Measurements from ENCODE around the gene EPPIN.

EPPIN gene

DNA sequence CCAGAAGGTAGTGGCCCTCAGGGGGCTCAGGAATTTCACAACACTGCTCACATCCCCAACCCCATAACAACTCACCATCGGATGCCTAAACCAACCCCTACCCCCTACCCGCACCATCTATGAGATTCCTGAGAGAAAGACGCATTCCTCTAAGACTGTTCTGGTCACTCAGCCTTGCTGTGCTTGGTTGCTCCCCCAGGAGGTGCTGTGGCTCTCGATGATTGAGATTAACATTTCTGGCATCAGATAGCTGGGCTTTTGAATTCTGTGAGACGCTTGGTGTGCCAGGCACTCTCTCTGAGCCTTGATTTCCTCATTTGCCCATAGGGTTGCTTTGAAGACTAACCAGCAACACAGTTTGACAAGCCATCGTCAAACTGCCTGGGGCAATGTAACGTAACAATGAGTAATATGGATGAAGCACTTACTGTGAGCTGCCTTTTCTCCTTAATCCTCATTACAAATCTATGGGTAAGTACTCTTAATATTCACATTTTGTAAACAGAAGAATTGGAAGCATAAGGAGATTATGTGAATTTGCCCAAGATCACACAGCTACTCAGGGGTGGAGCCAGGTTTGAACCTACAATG is 8.9 kb downstream of the EPPIN start:
- no peak for DNase-seq

- no peak for DNase-seq
Measured at GRCh38 chr20:45527294-45527693, 19.9 kb downstream of the EPPIN start.

- no peak for DNase-seq
Measured at GRCh38 chr20:45523821-45524220, 23.4 kb downstream of the EPPIN start.

- DNase-seq: no peak
Measured at GRCh38 chr20:45518282-45518681, 28.9 kb downstream of the EPPIN start.

DNA sequence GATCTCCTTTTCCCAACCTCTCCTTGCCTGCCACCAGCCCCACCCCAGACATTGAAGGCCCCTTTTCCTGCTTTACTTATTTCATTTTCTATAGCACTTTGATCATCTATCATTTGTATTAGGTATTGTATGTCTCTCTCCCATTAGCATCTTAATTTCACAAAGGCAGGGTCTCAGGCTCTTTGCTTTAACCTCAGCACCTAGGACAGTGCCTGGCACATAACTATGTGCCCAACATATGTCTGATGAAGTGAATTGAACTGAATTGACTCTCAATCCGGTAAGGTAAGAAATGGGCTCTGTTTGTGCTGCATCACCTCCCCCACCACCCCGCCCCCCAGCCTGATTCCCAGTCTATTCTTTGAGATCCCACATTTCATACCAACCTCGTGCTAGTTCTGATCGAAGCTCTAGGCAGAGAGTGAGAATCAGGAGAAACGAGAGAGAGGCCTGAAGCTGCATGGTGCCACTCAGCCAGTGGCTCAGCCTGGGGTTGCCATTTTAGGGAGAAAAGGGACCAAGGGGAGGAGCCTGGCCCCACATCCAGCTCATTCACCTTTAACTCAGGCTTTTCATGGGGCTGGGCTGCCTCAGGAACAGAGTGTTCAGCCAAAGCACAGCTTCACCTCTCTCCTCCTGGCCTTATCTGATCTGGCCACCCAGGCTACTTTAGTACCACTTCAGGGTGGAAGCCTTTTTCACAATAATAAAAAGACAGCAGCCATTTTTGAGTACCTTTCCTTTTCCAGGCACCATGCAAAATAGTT is 31.9 kb downstream of the EPPIN start, which contains the start of gene SPINT3:
TSS of gene SPINT3 (minus strand) at position 476 of the 767 bp plus-strand sequence. CDS start at position 462, 14 bp downstream.
- DNase-seq: no peak

DNA sequence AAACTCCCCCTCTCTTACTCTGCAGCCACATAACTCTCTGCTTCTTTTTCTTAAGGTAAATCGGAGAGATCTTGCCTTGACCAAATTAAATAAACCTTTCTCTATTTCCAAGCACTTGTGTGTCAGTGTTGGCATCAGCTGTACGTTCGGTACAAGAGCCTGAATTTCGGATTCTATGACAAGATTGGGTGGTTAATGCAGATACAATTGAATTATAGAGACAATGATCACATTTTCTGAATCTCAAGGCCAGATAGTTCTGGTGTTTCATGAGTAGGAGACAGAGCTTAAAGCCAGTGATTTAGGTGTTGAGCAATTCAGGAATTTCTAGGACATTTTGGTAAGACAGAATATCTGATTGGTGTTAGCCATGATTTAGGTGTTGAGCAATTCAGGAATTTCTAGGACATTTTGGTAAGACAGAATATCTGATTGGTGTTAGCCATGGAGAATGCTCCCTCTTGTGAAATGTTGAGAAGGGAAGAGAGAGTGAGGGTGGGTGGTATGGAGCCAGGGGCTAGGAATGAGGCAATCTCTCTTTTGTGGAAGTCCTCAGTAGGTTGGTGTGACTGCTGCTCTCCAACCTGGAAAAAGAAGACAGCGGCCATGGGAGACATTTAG is 36.8 kb downstream of the EPPIN start:
- DNase-seq: no peak

DNA sequence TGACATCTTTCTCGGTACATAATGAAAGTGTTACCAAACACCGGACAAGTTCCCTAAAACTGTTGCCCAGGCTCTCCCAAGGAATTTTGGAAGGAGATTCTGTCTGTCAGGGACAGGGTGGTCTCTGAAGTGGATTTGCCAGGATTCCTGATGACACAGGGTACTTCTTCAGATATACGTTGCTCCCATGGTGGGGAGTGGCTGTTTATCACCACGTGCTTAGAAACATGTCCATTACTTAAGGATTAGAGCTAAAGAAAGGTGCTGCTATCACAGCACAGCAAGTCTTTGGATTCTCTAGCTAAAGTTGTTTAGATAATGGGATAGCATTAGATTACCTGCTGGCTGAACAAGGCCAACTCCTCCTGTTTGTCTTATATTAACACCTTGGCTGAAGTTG is 38.1 kb downstream of the EPPIN start:
- DNase-seq: no peak

DNA sequence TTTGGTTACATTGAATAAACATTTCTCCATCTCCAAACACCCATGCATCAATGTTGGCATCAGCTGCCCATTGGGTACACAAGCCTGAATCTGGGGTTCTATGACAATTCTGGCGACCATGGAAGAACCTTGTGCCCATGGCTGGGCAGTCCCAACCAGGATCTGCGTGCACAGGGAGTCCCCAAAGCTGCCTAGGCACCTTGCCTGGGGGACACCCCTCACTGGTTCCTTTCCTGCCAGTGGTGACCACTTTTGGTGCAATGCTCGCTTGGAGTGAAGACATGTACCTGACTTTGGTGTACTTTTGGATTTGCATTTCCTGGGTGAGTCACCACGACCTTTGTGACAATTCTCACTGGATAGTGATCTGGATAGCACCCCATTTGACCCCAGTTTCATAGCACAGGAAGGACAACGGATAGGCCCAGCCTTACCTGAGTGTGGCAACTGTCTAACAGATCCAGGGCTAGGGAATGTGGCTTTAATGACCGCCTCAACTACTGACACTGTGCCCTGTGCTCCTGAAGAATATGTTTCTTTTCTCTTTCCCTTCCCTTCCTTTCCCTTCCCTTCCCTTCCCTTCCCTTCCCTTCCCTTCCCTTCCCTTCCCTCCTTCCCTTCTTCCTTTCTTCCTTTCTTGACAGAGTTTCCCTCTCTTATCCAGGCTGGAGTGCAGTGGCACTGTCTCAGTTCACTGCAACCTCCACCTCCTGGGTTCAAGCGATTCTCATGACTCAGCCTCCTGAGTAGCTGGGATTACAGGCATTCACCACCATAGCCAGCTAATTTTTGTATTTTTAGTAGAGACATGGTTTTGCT is 38.9 kb downstream of the EPPIN start:
- DNase-seq: no peak

DNA sequence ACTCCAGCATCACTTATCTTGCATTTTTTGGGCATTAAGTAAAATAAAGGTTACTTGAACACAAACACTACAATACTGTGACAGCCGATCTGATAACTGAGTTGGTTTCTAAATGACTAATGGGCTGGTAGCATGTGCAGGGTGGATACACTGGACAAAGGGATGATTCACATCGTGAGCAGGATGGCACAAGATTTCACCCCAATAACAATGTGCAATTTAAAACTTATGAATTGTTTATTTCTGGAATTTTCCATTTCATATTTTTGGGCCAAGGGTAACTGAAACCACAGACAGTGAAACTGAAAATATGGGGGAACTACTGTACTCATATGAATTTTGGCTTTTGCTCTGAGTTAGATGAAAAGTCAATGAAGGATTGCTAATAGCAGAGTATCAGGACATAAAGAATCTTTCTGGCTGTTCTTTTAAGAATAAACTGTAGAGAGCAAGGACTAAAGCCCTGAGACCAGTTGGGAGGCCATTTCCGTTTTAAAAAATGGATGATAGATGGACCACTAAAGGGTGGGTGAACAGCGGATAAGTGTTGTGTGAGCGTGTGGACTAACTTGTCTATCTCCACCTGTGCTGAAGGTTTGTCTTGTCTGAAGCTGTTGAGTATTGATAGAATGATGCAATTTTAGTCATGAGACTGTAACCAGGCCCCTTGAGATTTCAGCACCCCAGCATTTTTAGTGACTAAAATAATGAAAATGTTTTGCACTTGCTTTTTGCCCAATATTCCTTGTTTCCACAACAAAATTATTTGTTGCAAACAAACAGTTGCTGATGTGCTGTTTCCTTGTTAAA is 40.0 kb downstream of the EPPIN start:
- no peak for DNase-seq

DNA sequence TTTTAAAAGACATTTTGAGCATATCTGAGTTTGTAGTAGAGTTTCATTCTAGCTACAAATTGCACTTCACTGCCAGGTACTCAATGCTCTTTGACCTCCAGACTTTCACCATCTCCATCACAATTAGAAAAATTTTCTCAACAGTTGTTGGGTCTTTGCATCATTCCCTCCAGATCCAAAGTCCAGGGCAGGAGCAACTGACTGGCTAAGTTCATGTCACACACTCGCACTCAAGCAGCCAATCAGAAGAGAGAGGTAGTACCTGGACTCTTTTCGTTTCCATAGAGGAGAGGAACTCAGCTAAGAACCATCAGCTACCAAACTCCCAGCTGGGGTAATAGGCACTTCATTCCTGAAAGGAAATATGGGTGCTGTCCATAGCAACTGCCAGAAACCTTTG is 40.8 kb downstream of the EPPIN start:
- no peak for DNase-seq

DNA sequence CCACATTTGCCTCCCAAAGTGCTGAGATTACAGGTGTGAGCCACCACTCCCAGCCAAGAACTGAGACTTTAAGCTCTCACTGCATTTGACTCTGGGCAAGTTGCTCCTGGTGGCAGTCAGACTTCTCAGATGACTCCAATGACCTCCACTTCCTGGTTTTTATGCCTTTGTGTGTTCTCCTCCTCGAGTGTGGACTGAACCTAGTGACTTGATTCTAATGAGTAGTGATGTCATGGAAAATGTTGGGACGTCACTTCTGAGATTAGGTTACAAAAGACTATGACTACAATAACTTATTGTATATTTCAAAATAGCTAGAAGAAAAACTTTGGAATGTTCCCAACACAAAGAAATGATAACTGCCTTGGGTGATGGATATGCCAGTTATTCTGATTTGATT is 43.8 kb downstream of the EPPIN start:
- no peak for DNase-seq

GRCh38 chr20:45502561-45502960 is 44.6 kb downstream of the EPPIN start:
- no peak for DNase-seq

- no peak for DNase-seq
Measured at GRCh38 chr20:45501600-45501999, 45.6 kb downstream of the EPPIN start.

GRCh38 chr20:45500022-45500421 is 47.2 kb downstream of the EPPIN start:
- no peak for DNase-seq

DNA sequence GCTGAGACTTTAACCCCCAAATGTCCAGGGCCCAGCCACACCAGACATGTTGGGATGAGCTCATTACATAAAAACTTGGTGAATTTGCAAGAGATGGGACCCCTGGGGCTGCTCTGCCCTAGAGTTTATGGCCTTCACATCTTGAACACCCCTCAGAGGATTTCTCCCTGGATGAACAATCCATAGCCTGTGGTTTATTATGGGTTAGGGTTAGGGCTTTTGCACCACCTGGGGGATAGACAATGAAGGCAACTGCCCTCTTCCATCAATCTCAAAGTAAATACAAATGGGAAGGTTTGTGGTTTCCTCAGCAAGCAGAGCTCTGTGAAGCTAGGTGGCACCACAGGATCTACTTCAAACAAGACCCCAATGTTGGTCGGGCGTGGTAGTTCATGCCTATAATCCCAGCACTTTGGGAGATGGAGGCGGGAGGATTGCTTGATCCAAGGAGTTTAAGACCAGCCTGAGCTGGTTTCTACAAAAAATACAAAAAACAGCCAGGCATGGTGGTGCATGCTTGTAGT is 49.2 kb downstream of the EPPIN start:
- DNase-seq: no peak

DNA sequence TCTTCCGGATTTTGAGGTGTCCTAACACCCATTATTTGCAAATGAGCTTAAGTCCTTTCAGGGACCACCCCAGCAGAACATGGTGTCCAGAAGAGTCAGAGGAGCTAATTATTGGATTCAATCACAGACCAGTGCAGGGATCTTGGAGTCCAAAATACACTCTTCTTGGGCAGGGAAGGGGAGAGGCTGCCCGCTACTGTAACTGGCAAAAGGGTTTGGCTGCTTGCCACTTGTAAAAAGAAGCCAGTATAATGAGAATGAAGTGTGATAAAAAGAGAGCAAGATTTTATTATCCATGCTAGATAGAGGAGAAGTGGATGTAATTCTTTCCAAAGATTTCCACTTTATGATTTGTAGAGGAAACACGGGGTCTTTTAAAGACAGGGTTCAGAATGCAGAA is 51.0 kb downstream of the EPPIN start:
- no peak for DNase-seq

GRCh38 chr20:45495501-45495941 is 51.7 kb downstream of the EPPIN start:
- no peak for DNase-seq
